NB4 (cell line): ENCODE results near the gene NHERF1.

Experiments used
- DNase-seq: peaks from one replicate; pipeline ENCODE4 v3.0.0; 2010; ENCODE audit warnings: low read depth
- H3K4me3 ChIP-seq: one replicate; pipeline ENCODE4 v1.5.1; 2011; ENCODE audit warnings: mild to moderate bottlenecking, low read depth, low read length, moderate library complexity
- CTCF ChIP-seq: IDR thresholded peaks from one replicate; pipeline ENCODE4 v1.5.1; 2012; ENCODE audit warnings: low read depth, low read length
- MYC ChIP-seq: IDR thresholded peaks from 2 replicates; pipeline ENCODE4 v1.6.1; 2011; ENCODE audit warnings: low read depth, low read length
- POLR2A ChIP-seq: IDR thresholded peaks from 2 replicates; pipeline ENCODE4 v1.6.1; 2011; ENCODE audit warnings: mild to moderate bottlenecking; ENCODE audit not compliant: insufficient read length; ENCODE audit errors: extremely low read depth
- TF ChIP-seq, protein P1 (sequence below): IDR thresholded peaks from 2 replicates; pipeline ENCODE4 v1.6.1; 2011; ENCODE audit warnings: low read depth, low read length

NHERF1 gene

DNA sequence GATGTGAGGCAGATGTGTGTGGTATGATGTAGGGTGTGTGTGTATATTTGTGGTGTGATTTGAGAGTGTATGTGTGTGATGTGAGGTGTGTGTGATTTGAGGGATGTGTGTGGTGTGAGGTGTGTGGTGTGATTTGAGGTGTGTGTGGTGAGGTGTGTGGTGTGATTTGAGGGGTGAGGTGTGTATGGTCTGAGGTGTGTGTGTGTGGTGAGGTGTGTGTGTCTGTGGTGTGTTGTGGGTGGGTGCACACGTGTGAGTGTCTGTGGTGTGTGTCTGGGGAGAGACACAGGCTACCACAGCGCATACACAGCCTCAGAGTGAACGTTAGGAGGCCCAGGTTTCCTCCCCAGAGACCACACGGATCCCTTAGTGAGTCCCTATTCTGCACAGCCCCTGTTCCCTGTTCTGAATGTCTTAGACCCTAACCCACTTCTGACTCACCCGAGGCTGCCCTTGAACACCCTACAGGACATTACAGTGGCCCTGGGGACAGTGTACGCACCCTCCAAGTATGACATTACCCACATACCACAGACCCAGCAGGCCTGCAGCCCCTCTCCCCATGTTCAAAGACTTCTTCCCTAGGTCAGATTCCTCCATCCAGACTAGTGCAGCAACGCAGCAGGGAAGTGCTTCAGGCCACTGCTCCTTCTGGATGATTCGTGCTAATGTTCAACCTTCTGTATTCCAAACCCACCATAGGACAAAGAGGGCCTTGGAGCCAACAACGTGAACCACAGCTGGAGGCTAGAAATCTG lies 14.9 kb upstream of the NHERF1 start:
- no peak overlapping the region for H3K4me3 ChIP-seq
- TF ChIP-seq MYC (no peak), POLR2A (no peak), CTCF (no peak)
- TF ChIP-seq, protein P1, sequence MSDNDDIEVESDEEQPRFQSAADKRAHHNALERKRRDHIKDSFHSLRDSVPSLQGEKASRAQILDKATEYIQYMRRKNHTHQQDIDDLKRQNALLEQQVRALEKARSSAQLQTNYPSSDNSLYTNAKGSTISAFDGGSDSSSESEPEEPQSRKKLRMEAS, result no peak
- DNase-seq, result no peak

GRCh38 chr17:74734256-74734655 lies 14.2 kb upstream of the NHERF1 start:
- TF ChIP-seq CTCF (no peak), POLR2A (no peak), MYC (no peak)
- TF ChIP-seq, protein P1, result no peak
- no peak for DNase-seq
- H3K4me3 ChIP-seq, result no peak overlapping the region

DNA sequence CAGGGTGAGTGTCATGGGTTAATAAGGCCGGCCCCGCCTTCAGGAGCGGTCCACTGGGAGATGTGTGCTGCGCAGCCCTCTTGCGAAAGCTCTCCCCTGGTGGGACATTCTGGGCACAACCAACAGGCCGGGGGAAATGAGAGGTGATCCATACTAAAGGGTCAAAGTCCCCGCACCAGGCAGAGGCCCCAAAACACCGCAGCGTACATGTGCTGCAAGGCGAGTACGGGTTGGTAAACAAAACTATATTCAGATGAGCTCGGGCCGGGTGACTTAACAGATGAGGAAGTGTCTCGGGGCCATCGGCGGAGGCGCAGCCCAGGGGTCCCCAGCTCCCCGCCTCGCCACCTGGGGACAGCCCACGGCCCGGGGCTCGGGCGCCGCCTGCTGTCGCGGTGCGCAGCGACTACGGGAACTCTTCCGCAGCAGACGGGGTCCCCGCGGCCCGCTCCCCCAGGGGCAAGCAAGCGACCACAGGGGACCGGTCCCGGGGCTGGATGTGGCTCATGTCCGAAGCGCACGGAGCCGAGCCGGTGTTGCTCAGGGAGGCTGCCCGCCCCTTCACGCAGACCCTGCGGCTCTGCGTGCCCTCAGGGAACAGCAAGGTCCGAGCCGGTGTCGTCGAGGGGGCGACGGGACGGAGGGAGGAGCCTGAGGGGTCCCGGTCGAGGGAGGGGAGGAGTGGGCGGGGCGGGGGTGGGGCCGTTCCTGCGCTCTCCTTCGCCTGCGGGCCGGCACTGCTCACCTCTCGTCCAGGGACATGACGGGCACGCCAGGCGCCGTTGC lies 11.7 kb upstream of the NHERF1 start, which contains the start of gene RAB37:
Gene RAB37, plus strand, starts transcription at position 744 of the 786 bp plus-strand sequence. Its CDS starts 17 bp downstream, at position 761.
- DNase-seq, result peak; percentile 95
- H3K4me3 ChIP-seq, result peak within 1 kb of the TSS; percentile 78
- TF ChIP-seq CTCF (peak; percentile 50), MYC (peak; percentile 40; the same call in 1 of the 2 replicates), POLR2A (no peak)
- TF ChIP-seq, protein P1, result peak; percentile 77

- peak; percentile 83 for DNase-seq
- TF ChIP-seq POLR2A (no peak), MYC (no peak), CTCF (peak; percentile 45)
- TF ChIP-seq, protein P1, result no peak
- H3K4me3 ChIP-seq, result peak overlapping the region; percentile 78
Observed at GRCh38 chr17:74737299-74738050, 11.0 kb upstream of the NHERF1 start.

GRCh38 chr17:74738051-74738996 lies 10.1 kb upstream of the NHERF1 start:
- peak; percentile 97 for DNase-seq
- peak overlapping the region; percentile 78 for H3K4me3 ChIP-seq
- TF ChIP-seq, protein P1, result peak; percentile 52; the same call in 1 of the 2 replicates
- TF ChIP-seq MYC, result peak; percentile 35
- TF ChIP-seq POLR2A, result peak; percentile 63
- TF ChIP-seq CTCF, result no peak
